H1 (cell line): ENCODE data around the gene RPS6KA2. TPM values are rescaled to one million over a fixed set of nuclear protein-coding genes. Genes with fewer than 3 reads are reported as not detected.

Experiments
- ASH2L ChIP-seq: fragments of 200-600, 300-600 bp; sonication (generic); IDR thresholded peaks from one replicate; pipeline ENCODE4 v1.7.1; 2017; ENCODE audit warnings: low read length
- FOSL1 ChIP-seq: IDR thresholded peaks from 2 replicates; pipeline ENCODE4 v1.6.1; 2011; ENCODE audit warnings: mild to moderate bottlenecking, low read depth, low read length, moderate library complexity; ENCODE audit not compliant: insufficient read depth
- polyA plus RNA-seq, 7 experiments: library from polyadenylated mRNA; depleted of rRNA in 3 of 7; stranded (reverse) in 5 of 7; unstranded in 2 of 7; fragments of >200 nt in 5 of 7; fragments of 200-250 nt in 2 of 7; gene quantifications; 1 replicate in 5 of 7; 2 replicates in 1 of 7; 4 replicates in 1 of 7; pipeline versions ENCODE4 v1.2.1 to v1.2.3, GENCODE V29; 2011 to 2013; ENCODE audit warnings: missing spikeins in 2 of 7, mixed read lengths in 2 of 7
- total RNA-seq: library from RNA; stranded (reverse); fragmentation: NEBNext Ultra II Directional; extraction: Animal tissue kit (Norgen Biotek cat#: 25700); gene quantifications from 2 replicates; pipeline ENCODE4 v1.2.1, GENCODE V29; 2021

Gene RPS6KA2
- total and polyA plus RNA-seq, 2 of the 8 experiments (the other 6 are each of a cell fraction or from before 2014, with no cell fraction given): 8.8 to 25.7 TPM

GRCh38 chr6:166366921-166367320 is 260.1 kb downstream of the RPS6KA2 start (continued):
- TF ChIP-seq FOSL1 (no peak), ASH2L (no peak)
